T-helper 9 cell (primary cell): ENCODE data around the gene MTHFR.
"Not testable (repeated sequence)": the region's sequence is repeated elsewhere in the genome, so short reads cannot be mapped to it uniquely, and the experiment has no call there.

Experiments
- DNase-seq: peaks from one replicate; pipeline ENCODE4 v3.0.0-alpha.2; 2020

MTHFR gene

DNA sequence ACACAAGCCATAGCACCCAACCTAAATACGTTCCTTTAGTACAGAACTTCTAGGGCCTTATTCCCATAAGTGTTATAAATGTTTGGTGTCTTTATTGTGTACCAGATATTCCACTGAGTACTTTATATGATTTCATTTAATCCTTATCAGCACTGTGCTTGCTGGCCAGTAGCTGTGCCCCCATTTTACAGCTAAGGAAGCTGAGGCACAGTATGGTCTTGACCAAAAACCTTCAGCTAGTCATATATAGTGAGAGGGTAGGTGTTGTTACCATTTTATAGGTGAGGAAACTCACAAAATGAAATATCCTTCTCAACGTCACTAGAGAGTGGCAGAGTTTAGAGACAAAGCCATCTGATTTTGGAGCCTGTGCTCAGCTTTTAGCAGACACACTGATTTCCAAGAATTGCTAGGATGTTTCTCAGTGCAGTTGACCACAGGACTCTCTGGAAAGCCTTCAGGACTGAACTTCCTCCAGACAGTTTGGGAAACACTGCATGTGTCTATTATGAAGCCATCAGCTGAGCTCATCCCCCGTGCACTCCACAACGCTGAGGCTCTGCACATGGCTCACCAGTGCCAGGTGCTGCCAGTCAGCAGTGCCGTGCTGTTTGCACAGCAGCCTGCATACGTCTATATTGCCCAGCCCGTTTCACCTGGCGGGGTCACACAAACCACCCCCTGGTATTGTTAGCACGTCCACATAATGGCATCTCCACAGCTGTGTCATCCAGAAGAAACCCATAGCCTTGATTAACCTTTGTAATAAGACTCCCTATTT, 26.4 kb upstream of the MTHFR start:
- DNase-seq = no peak

DNA sequence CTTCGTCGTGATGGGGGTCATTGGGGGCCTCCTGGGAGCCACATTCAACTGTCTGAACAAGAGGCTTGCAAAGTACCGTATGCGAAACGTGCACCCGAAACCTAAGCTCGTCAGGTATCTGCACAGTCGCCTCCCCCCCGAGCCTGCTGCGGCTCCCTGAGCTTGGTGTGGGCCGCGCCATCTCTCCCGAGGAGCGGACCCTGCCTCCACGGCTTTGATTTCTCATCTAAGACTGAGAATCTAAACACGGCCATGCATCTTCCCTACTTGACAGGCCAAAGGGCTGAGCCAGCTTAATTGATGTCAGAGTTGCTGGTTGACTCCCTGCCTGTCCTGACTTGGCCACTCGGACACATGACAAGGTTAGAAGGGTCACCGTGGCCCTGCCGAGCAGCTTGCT, 22.7 kb upstream of the MTHFR start:
- no peak for DNase-seq

DNA sequence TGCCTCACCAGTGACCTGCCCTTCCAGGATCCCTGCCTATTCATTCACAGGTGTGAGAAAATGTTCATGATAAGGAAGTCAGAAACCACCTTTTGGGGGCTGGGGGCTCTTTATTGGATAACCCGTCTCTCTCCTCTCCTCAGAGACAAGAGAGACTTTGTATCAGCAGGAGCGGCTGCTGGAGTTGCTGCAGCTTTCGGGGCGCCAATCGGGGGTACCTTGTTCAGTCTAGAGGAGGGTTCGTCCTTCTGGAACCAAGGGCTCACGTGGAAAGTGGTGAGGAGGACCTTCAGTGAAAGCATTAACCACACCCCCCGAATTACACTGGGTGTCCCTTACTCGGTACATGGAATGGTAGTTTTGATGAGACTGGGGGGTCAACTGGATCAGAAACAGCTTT, 21.2 kb upstream of the MTHFR start:
- no peak for DNase-seq

DNA sequence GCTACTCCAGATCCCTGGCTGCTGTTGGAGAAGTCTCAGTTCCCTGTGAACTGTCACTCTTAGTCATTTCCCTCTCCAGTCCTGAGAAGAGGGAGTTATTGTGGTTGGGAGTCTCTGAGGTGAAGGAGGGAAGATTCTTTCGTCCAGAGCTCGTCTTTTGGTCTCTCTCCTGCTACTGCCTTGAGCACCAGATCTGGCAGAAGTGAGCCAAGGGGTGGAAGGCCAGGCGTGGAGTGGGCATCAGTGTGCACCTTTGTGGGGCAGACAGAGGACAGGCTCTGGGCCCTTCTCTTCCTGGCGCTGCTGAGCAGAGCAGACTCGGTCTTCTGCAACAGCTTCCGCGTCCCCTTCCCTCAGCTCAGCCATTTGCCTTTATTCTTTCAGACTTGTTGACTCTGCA, 19.4 kb upstream of the MTHFR start:
- DNase-seq = no peak

DNA sequence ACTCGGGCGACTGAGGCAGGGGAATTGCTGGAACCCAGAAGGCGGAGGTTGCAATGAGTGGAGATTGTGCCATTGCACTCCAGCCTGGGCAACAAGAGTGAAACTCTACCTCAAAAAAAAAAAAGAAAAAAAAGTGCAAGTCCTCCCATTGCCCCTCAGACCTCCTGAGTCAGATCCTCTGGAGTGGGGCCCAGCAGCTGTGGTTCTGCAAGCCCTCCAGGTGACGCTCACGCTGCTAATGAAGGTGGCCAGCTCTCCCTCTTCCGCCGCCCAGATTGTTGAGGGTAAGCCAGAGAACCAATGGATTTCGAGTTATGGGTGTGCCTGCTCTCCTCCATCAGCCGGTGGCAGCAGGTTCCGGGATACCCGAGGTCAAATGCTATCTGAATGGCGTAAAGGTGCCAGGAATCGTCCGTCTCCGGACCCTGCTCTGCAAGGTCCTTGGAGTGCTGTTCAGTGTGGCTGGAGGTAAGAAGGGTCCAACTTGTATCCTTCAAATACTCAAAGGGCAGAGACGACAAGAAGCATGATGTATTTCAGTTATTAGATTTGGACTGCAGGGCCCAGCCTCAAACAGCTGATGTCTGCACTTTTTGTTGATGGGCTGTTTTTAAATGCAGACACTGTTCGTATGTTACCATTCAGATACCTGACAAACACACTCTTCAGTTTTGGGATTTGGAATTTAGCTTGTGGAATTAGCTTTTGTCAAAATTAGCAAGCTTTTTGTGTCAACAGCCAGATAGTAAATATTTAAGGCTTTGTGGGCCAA, 17.8 kb upstream of the MTHFR start:
- DNase-seq = no peak

DNA sequence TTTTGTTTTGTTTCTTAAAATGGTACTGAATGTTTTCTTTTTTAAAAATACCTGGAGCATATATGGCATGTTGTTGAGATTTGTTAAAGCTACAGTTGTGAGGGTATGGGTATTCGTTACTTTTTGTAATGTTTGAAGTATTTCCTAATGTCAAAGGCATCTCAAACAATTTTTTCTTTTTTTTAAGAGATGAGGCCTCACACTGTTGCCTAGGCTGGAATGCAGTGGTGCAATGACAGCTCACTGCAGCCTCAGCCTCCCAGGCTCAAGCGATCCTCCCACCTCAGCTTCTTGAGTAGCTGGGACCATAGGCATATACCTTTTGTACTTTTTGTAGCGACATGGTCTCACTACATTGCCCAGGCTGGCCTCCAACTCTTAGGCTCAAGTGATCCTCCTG, 16.3 kb upstream of the MTHFR start:
- no peak for DNase-seq

DNA sequence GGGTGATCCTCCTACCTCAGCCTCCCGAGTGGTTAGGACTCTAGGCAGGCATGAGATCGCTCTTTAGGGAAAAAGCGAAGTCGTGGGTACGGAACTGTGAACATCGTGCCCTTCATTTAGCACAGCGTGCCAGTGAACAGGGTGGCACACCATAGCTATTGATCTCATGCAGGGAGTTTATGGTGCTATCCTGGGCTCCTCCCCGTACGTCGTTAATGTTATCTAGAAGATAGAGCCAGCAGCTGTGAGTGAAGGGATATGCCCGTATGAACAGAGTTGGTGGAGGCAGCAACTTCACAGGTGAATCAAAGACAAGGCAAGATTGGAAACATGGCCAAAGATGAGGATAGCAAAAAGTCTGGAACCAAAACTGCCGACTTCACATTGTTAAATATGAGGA, 11.4 kb upstream of the MTHFR start:
- DNase-seq = no peak

DNA sequence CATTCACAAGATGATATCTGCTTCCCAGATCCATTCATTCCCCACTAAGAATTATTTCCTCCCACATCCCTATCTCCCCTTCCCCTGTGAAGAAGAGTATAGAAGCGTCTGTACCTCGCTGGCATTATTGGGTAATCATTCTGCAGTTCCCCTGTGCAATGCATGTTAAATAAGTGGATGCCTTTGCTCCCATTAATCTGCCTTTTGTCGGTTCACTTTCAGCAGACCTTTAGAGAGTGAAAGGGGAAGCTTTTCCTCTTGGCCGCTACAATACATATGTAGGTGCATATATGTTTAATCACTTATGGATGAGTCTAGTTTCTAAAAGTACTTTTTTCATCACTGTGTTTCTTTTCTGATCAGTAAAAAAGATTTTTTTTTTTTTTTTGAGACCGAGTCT, 7.3 kb upstream of the MTHFR start:
- no peak for DNase-seq

DNA sequence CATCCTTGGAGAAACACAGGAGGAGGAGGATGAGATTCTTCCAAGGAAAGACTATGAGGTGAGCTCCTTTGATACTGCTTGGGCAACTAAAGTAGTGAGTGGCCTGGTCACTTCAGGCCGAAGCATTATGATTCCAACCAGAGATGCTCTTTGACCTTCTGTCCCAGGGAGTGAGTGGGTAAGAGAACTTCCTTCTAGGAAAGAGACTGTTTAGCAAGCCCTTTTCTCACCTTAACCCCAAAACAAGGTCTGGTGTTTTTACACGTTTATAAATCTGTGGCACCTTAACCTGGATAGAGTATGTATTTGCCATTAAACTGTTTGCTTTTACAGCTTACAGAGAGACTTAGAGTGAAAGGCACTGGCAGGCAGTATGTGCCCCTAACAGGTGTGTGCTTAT, 1.4 kb upstream of the MTHFR start:
- no peak for DNase-seq

DNA sequence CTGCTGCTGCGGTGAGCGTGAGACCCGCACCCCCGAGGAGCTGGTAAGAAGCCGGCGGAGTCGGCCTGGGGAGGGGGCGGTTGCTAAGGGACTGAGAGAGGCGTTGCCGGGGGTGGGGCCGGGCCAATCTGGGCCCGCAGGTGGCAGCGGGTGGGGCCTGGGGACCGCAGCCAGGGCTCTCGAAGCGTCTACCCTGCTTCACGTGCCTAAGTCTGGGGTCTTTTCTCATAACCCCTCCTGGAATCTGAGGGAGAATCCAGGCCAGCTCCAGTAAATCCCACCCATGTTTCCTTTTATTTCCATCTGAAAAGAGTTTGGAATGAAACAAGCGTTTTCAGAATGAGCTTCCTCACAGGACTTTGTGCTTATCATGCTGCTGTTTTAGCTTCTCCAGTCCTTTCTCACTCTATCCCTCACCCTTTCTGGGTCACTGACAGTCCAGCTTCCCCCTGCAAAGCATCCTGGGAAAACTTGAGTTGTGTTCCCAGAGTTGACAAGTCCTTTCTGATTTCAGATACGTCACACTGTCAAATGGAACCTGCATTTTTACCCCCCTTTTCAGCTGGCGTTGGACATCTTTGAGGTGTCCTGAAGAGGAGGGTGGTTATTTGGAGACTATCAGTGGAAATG, 658 bp upstream of the MTHFR start:
- DNase-seq = no peak

DNA sequence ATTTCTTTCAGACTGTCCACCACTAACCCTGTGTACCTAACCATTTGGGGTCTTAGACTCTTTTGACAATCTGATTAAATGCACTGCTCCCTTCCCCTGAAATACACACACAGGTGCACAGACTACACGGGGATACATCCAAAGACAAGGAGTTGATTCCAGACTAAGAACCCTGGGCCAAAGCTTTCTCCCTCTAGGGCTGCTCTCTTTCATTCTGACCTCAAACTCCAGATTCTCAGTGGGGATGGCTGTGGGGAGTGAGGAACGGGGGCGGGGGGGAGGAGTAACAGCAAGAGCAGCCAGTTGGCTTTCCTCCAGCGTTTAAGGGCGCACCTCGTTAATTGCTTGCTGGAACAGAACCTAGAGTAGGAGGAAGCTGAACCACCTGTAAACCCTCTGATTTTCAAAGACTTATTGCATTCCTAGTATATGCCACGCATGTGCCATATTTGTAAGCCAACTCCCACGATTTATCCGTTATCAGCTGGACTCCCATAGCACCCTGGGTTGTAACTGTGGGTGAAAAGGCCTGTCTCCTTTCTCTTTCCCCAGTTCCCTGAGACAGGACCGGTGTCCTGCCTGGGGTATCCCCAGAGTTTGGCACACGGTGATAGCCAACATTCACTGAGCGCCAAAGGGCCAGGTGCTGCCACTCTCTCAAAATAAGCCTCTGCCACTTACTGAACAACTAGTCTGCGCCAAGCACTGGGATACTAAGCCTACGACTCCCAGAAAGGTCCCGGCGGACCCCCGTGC, 920 bp downstream of the MTHFR start:
- no peak for DNase-seq

DNA sequence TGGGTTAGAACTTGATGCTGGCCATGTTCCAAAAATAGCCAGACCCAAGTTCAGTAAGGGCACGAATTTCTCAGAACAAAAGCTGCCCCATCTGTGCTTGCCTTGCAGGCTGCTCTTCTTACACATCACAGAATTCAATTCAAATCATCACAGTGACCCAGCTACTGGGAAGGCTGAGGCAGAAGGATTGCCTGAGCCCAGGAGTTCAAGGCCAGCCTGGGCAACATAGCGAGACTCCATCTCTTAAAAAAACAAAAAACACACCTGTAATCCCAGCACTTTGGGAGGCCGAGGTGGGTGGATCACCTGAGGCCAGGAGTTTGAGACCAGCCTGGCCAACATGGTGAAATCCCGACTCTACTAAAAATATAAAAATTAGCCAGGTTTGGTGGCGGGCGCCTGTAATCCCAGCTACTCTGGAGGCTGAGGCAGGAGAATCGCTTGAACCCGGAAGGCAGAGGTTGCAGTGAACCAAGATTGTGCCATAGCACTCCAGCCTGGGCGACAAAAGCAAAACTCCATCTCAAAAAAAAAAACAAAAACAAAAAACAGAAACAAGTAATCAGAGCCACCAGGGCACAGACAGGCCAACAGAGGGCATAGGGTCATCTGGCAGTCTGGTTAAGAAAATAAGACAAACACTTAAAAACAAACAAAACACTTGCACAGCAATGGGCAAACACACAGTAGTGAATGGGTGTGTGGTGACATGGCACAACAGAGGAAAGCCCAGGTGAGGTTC, 1.7 kb downstream of the MTHFR start:
- DNase-seq = not testable (repeated sequence)

DNA sequence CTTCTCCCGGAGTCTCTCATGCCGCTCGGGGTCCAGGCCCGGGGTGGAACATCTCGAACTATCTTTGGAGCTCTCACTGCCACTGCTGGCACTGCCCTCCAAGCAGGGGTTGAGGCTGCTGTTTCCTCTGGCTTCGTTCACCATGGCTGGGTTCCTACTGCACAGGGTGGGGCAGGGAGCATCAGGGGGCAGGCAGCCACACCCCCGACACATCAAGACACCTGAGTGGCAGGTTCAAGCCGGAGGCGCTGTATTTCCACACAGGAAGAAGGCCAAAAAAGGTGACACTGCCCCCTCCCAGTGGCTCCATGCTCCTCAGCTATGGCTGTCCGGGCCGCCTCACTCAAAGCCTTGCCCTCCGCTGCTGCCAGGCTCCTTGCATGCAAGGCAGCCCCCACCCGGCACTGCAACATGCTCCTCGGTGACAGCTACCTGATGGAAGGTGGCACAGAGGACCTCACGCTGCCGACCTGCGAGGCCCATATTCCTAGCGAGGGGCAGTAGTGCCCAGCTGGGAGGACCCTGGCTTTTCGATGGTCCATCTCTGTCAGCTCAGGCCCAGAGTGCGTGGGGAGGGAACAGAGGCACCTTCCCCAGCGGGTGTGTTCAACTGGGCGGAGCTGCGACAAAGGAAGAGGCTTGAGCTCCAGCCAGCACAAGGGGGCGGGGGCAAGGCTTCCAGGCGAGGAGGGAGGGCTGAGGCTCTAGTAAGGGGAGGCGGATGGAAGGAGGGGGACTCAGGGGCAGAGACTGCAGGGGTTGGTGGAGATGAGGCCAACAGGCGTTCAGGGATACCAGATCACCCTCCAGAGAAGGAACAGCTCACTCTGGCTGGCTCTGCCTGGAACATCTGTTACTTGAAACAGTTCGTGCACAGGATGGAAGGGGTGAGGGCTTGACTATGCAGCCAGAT, 2.5 kb downstream of the MTHFR start:
- DNase-seq = peak; percentile 62

DNA sequence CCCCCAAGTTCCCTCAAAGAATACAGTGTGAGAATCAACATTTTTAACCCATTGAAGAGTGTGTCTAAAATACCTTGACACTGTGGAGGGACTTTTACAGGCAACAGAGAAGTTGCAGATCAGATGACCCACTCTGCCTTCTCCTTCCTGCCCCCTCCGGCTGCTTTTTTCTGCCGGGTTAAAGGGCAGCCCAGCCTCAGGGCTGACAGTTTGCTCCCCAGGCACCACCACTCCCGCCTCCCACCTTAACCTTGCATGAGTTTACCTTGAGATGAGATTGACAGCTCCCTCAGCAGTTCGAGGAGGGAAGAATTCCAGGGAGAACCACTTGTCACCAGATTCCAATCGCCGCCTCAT, 3.2 kb downstream of the MTHFR start:
- DNase-seq = no peak

DNA sequence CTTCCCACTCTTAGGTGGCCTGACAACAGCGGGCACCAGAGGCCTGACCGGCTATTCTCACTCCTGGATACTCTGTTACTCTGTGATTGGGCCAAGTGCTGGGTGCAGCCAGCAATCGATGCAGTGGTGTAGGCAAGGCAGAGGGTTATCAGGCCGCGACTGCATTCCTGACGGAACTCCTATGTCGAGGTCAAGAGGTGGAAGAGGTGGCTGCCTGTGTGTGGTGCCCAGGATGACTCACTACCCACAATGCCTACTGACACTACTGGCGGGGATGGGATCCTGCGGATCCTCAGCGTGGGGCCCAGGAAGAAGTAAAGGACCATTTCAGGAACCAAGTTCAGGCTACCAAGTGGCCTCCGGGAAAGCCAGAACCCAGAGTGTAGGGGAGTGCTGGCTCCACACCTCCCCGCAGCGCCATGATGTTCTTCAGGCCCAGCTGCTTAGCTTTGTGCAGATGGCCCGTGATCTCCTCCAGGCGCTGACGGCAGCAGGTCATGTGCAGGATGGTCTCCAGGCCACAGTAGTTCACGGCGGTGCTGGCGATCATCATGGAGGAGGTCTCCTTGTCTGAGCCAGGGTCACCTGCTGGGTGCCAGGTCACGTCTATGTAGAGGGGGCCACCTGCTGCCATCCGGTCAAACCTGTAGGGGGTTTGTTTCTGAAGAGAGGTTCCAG, 4.9 kb downstream of the MTHFR start:
- DNase-seq = no peak

DNA sequence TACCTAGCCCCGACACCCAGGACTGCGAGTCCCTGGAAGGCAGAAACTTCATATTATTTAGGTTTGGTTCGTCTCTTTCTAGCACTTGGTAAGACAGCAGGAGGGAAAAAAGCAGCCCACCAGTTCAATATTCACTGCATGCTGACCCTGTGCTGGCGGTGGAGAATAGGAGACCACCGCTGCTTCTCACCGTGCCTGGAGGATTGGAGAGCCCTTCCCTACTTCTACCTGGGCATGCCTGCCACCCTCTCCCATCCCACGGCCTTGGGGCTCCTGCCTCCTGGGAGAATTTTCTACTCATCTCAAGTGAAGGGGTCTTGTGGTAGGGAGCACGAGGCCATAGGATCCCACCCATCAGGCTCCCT, 5.4 kb downstream of the MTHFR start:
- no peak for DNase-seq

DNA sequence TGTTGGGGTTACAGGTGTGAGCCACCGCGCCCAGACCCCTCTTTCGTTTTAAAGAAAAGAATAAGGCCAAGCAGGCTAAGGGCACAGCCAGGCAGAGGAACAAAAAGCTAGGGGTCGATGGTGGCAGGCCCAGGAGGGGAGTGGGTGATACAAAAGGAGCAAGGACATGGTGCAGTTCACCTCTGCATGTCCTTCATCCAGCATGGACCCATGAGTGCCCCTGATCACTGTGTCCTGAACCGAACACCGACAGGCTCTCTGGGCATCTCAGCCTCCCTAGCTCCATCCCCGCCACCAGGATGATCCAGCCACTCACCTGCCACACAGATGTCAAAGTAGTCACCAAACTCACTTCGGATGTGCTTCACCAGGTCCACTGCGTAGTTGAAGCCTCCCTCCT, 5.9 kb downstream of the MTHFR start:
- DNase-seq = no peak

DNA sequence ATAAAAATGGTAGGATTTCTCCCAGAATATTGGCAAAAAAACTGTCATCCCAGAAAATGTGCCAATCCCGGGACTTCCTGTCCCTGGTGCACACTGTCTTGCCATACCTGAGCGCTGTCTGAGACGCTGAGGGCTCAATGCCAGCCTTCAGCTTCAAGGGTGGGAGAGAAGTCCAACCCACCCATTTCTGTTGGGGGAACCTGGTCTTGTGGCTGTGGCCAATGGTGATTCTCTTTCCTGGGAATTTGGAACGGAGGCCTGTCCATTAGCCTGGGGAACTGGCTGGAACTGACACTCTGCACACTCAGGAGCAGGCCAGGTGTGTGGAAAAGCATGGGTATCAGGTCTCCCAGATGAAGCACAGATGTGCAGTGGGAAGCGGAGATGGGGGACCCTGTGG, 6.7 kb downstream of the MTHFR start:
- DNase-seq = no peak

DNA sequence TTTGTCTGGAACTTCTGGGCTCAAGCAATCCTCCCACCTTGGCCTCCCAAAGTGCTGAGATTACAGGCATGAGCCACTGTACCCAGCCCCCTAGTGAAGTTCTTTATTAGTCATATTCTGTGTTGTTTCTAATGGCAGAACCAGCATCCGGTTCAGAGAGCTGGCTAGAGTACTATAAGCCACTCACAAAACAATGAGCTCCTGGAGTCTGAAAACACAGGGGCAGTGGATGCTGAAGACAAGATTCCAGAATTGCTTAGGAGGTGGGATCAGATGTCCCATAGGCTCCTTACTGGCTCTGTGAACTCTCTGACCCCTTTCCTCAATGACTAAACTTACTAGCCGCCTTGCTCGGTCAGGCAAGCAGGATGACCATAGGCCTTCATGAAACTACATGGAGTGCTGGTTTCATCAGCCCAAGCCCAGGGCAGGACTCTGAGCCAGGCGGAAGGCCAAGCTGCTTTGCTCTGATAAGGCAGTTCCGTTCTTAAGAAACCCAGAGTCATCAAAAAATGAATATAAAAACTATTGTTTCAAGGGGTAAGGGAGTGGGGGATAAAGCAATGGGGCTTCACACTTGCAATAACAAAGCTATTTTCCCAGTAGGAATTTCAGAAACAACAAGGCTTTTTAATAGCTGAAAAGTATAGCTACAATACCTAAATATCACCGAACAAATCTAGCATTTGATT, 8.1 kb downstream of the MTHFR start:
- no peak for DNase-seq
